Measurements from ENCODE around the gene PCP4L1.

DNA sequence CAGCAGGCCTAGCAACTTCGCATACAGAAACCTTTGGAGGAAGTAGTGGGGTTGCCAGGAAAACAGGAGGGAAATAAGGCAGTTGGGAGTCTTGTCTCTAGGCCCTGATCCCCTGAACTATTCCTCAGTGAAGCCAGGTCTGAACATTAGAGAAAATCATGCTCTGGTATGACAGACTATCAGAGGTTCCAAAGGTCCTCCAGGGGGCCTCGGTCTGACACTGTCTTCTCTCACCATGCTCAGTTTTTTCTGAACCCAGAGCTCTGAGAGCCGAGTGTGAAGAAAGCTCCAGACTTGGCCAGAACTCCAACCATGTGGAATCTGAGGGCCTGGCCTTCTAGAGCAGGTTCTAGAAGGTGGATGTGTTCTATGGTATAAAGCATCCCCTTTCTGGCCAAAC is 28.6 kb upstream of the PCP4L1 start:
- TF ChIP-seq POLR2A (IDR thresholded peaks at IDR 0.05; ENCODE audit: low read length) (no peak), GATA1 (IDR thresholded peaks at IDR 0.05; ENCODE audit: low read depth, low read length) (no peak)

Measured in erythroblast (primary cell).